OCI-LY3 (cell line): ENCODE data around the gene LIPC.

Experiments
- H2AFZ ChIP-seq: fragments of 200-600, 300-600 bp; shearing (Covaris generic); 2 replicates; pipeline ENCODE4 v1.6.0; 2014; ENCODE audit warnings: antibody characterized with exemption, low read depth, low read length
- H3K27ac ChIP-seq: fragments of 200-600, 300-600 bp; sonication (generic); 2 replicates; pipeline ENCODE4 v1.5.1; 2014; ENCODE audit warnings: mild to moderate bottlenecking, low read length, moderate library complexity, mixed read lengths
- H3K27me3 ChIP-seq: fragments of 200-600, 300-600 bp; sonication (generic); 2 replicates; pipeline ENCODE4 v1.6.1; 2014; ENCODE audit warnings: low read depth, low read length, mixed read lengths
- H3K36me3 ChIP-seq: fragments of 200-600, 300-600 bp; sonication (generic); replicated peaks from 2 replicates; pipeline ENCODE3; 2014; ENCODE audit warnings: low read depth, low read length, mixed read lengths
- H3K4me1 ChIP-seq: fragments of 300-600, 200-600 bp; sonication (generic); 2 replicates; pipeline ENCODE4 v1.6.1; 2014; ENCODE audit warnings: low read length, mixed read lengths
- H3K4me2 ChIP-seq: fragments of 200-600, 300-600 bp; sonication (generic); 2 replicates; pipeline ENCODE4 v1.6.1; 2014; ENCODE audit warnings: low read length, mixed read lengths
- H3K4me3 ChIP-seq: fragments of 300-600, 200-600 bp; sonication (generic); 2 replicates; pipeline ENCODE4 v1.5.1; 2014; ENCODE audit warnings: antibody characterized with exemption, mild to moderate bottlenecking, low read length, moderate library complexity
- H3K79me2 ChIP-seq: fragments of 300-600, 200-600 bp; shearing (Covaris generic); 2 replicates; pipeline ENCODE4 v1.6.1; 2014; ENCODE audit warnings: mild to moderate bottlenecking, low read length, mixed read lengths
- H3K9ac ChIP-seq: fragments of 300-600, 200-600 bp; shearing (Covaris generic); 2 replicates; pipeline ENCODE4 v1.6.0; 2014; ENCODE audit warnings: mild to moderate bottlenecking, low read length, moderate library complexity
- H3K9me3 ChIP-seq: fragments of 200-600, 300-600 bp; shearing (Covaris generic); 2 replicates; pipeline ENCODE4 v1.6.1; 2014; ENCODE audit warnings: low read length, mixed read lengths; ENCODE audit not compliant: insufficient read depth
- H4K20me1 ChIP-seq: fragments of 200-600, 300-600 bp; sonication (generic); 2 replicates; pipeline ENCODE4 v1.6.1; 2016; ENCODE audit warnings: low read length, mixed read lengths; ENCODE audit not compliant: insufficient read depth
- CTCF ChIP-seq: fragments of 200-600, 300-600 bp; sonication (generic); IDR thresholded peaks from 2 replicates; pipeline ENCODE4 v1.5.1; 2014; ENCODE audit warnings: antibody characterized with exemption, low read length, low read depth
- EZH2phosphoT487 ChIP-seq: fragments of 200-600 bp; shearing (Covaris generic); IDR thresholded peaks from 2 replicates; pipeline ENCODE4 v1.6.1; 2018; ENCODE audit warnings: antibody characterized with exemption, mixed run types, low read depth

LIPC gene

GRCh38 chr15:58386641-58387040 lies 45.1 kb upstream of the LIPC start:
- no peak overlapping the region for H3K4me3 ChIP-seq
- H2AFZ ChIP-seq, result no peak overlapping the region
- no peak overlapping the region for H3K27ac ChIP-seq
- TF ChIP-seq CTCF, result no peak
- no peak for TF ChIP-seq EZH2phosphoT487
- H3K9me3 ChIP-seq, result no peaks in the 10 kb centered on the region
- H3K27me3 ChIP-seq, result no peaks in the 10 kb centered on the region
- H3K9ac ChIP-seq, result no peak overlapping the region
- H3K4me2 ChIP-seq, result no peak overlapping the region
- no peaks in the 10 kb centered on the region for H3K36me3 ChIP-seq
- no peaks in the 10 kb centered on the region for H4K20me1 ChIP-seq
- H3K4me1 ChIP-seq, result peaks cover 10% of the 10 kb centered on the region
- H3K79me2 ChIP-seq, result no peaks in the 10 kb centered on the region

- H2AFZ ChIP-seq, result no peak overlapping the region
- H3K4me3 ChIP-seq, result no peak overlapping the region
- no peak overlapping the region for H3K27ac ChIP-seq
- no peaks in the 10 kb centered on the region for H3K79me2 ChIP-seq
- peaks cover 10% of the 10 kb centered on the region for H3K4me1 ChIP-seq
- no peak overlapping the region for H3K9ac ChIP-seq
- no peaks in the 10 kb centered on the region for H4K20me1 ChIP-seq
- no peaks in the 10 kb centered on the region for H3K9me3 ChIP-seq
- no peaks in the 10 kb centered on the region for H3K36me3 ChIP-seq
- no peaks in the 10 kb centered on the region for H3K27me3 ChIP-seq
- H3K4me2 ChIP-seq, result no peak overlapping the region
- TF ChIP-seq CTCF, result no peak
- TF ChIP-seq EZH2phosphoT487, result no peak
Observed at GRCh38 chr15:58387130-58387529, 44.7 kb upstream of the LIPC start.

GRCh38 chr15:58388211-58388610 lies 43.6 kb upstream of the LIPC start:
- Histone ChIP-seq H3K36me3 (no peaks in the 10 kb centered on the region), H3K9ac (no peak overlapping the region), H4K20me1 (no peaks in the 10 kb centered on the region), H3K79me2 (no peaks in the 10 kb centered on the region), H3K27ac (no peak overlapping the region), H3K4me1 (peaks cover 10% of the 10 kb centered on the region), H3K9me3 (no peaks in the 10 kb centered on the region), H3K4me3 (no peak overlapping the region), H3K27me3 (no peaks in the 10 kb centered on the region), H2AFZ (no peak overlapping the region), H3K4me2 (no peak overlapping the region)
- TF ChIP-seq EZH2phosphoT487 (no peak), CTCF (no peak)

GRCh38 chr15:58390118-58390517 lies 41.7 kb upstream of the LIPC start:
- H3K4me1 ChIP-seq, result no peaks in the 10 kb centered on the region
- TF ChIP-seq EZH2phosphoT487 (no peak), CTCF (no peak)

More at GRCh38 chr15:58390118-58390517, 41.7 kb upstream of the LIPC start:
- Histone ChIP-seq H3K36me3 (no peaks in the 10 kb centered on the region), H3K9me3 (no peaks in the 10 kb centered on the region), H3K27me3 (no peaks in the 10 kb centered on the region; the same call in 1 of the 2 replicates), H3K4me2 (no peak overlapping the region), H3K27ac (no peak overlapping the region), H3K9ac (no peak overlapping the region), H4K20me1 (no peaks in the 10 kb centered on the region), H3K79me2 (no peaks in the 10 kb centered on the region), H2AFZ (no peak overlapping the region), H3K4me3 (no peak overlapping the region)
